GM23338 (cell line): ENCODE results near the gene RTL10. TPM values are rescaled to one million over a fixed set of nuclear protein-coding genes. Genes with fewer than 3 reads are reported as not detected.

ENCODE experiments used
- ATAC-seq: fragments of 200-7000 bp; cut with Tn5 transposase; 3 replicates; pipeline ENCODE4 v1.9.1; 2020
- DNase-seq: peaks from one replicate; pipeline ENCODE4 v3.0.0-alpha.2; 2015; ENCODE audit warnings: low spot score
- H2AFZ ChIP-seq: fragments of 200-600 bp; sonication (generic); 2 replicates; pipeline ENCODE4 v1.8.0; 2016; ENCODE audit warnings: antibody characterized with exemption, mild to moderate bottlenecking, moderate library complexity
- H3F3A ChIP-seq: fragments of 200-600 bp; sonication (generic); replicated peaks from 2 replicates; pipeline ENCODE4 v1.8.0; 2017; ENCODE audit warnings: antibody characterized with exemption, mixed run types, low read depth
- H3K27ac ChIP-seq: fragments of 200-600 bp; sonication (generic); 2 replicates; pipeline ENCODE4 v1.6.1; 2016; ENCODE audit warnings: low read depth
- H3K27me3 ChIP-seq: fragments of 200-600 bp; sonication (generic); 2 replicates; pipeline ENCODE4 v1.8.0; 2016; ENCODE audit warnings: mild to moderate bottlenecking, mixed run types, moderate library complexity; ENCODE audit not compliant: insufficient read depth
- H3K36me3 ChIP-seq: fragments of 200-600 bp; sonication (generic); 2 replicates; pipeline ENCODE4 v1.8.0; 2016; ENCODE audit warnings: mild to moderate bottlenecking; ENCODE audit not compliant: insufficient read depth
- H3K4me1 ChIP-seq: fragments of 200-600 bp; sonication (generic); 2 replicates; pipeline ENCODE4 v1.8.0; 2016; ENCODE audit warnings: mild to moderate bottlenecking, moderate library complexity; ENCODE audit not compliant: insufficient read depth
- H3K4me2 ChIP-seq: fragments of 200-600 bp; sonication (generic); 2 replicates; pipeline ENCODE4 v1.7.1; 2017; ENCODE audit warnings: mixed run types
- H3K4me3 ChIP-seq: fragments of 200-600 bp; sonication (generic); 2 replicates; pipeline ENCODE4 v1.6.1; 2016; ENCODE audit warnings: mixed run types
- H3K79me2 ChIP-seq: fragments of 200-600 bp; sonication (generic); replicated peaks from 2 replicates; pipeline ENCODE4 v1.8.0; 2017; ENCODE audit warnings: mild to moderate bottlenecking; ENCODE audit not compliant: insufficient read depth
- H3K9me2 ChIP-seq: fragments of 200-600 bp; sonication (generic); 2 replicates; pipeline ENCODE4 v1.8.0; 2017; ENCODE audit not compliant: insufficient read depth
- H4K20me1 ChIP-seq: fragments of 200-600 bp; sonication (generic); replicated peaks from 2 replicates; pipeline ENCODE4 v1.8.0; 2017; ENCODE audit warnings: mild to moderate bottlenecking; ENCODE audit not compliant: insufficient read depth
- H3K27ac Mint-ChIP-seq: 2 replicates; pipeline ENCODE4 v1.8.0; 2020; ENCODE audit warnings: inconsistent platforms, mild to moderate bottlenecking, moderate library complexity, mixed read lengths
- H3K27me3 Mint-ChIP-seq: 3 replicates; pipeline ENCODE4 v1.8.0; 2022; ENCODE audit warnings: low read depth, mild to moderate bottlenecking, moderate library complexity, mixed read lengths, inconsistent platforms; ENCODE audit not compliant: insufficient read depth, poor library complexity
- H3K36me3 Mint-ChIP-seq: 3 replicates; pipeline ENCODE4 v1.8.0; 2021; ENCODE audit warnings: low read depth, mild to moderate bottlenecking, inconsistent platforms, moderate library complexity, mixed read lengths
- H3K4me1 Mint-ChIP-seq: 3 replicates; pipeline ENCODE4 v1.8.0; 2020; ENCODE audit warnings: mild to moderate bottlenecking, inconsistent platforms, mixed read lengths
- H3K4me3 Mint-ChIP-seq: 3 replicates; pipeline ENCODE4 v1.8.0; 2021; ENCODE audit warnings: moderate library complexity, mild to moderate bottlenecking, inconsistent platforms, mixed read lengths
- H3K9me3 Mint-ChIP-seq: 3 replicates; pipeline ENCODE4 v1.8.0; 2020; ENCODE audit warnings: moderate library complexity, mild to moderate bottlenecking, inconsistent platforms, mixed read lengths
- JUNB ChIP-seq: IDR thresholded peaks from one replicate; pipeline ENCODE4 v1.6.1; 2016; ENCODE audit warnings: antibody characterized with exemption; ENCODE audit not compliant: unreplicated experiment
- STAT1 ChIP-seq: IDR thresholded peaks from one replicate; pipeline ENCODE4 v1.6.1; 2016; ENCODE audit warnings: antibody characterized with exemption; ENCODE audit not compliant: unreplicated experiment
- polyA plus RNA-seq: library from polyadenylated mRNA; unstranded; fragments of >200 nt; fragmentation: Nextera tagmentation; extraction: Ambion mirVana; gene quantifications from 2 replicates; pipeline ENCODE4 v1.2.1, GENCODE V29; 2016
- total RNA-seq: library from RNA; depleted of rRNA; stranded (reverse); fragments of >200 nt; shearing (Covaris generic); gene quantifications from 2 replicates; pipeline ENCODE4 v1.2.3, GENCODE V29; 2014
- TF ChIP-seq, protein P1 (sequence below), 2 experiments: fragments of 200-600 bp in 1 of 2; sonication (generic) in 1 of 2; conservative IDR thresholded peaks; 2 replicates each; pipeline versions ENCODE4 v1.5.1 to v1.6.1; 2016 to 2017; ENCODE audit warnings: antibody characterized with exemption in 2 of 2, low read depth in 2 of 2, mild to moderate bottlenecking in 2 of 2, moderate library complexity in 1 of 2
- TF ChIP-seq, protein P2 (sequence below): IDR thresholded peaks from one replicate; pipeline ENCODE4 v1.6.1; 2018; ENCODE audit warnings: antibody characterized with exemption; ENCODE audit not compliant: unreplicated experiment

Gene RTL10
- total and polyA plus RNA-seq, 2 experiments from 2014 or later = 9.4 to 17.4 TPM

DNA sequence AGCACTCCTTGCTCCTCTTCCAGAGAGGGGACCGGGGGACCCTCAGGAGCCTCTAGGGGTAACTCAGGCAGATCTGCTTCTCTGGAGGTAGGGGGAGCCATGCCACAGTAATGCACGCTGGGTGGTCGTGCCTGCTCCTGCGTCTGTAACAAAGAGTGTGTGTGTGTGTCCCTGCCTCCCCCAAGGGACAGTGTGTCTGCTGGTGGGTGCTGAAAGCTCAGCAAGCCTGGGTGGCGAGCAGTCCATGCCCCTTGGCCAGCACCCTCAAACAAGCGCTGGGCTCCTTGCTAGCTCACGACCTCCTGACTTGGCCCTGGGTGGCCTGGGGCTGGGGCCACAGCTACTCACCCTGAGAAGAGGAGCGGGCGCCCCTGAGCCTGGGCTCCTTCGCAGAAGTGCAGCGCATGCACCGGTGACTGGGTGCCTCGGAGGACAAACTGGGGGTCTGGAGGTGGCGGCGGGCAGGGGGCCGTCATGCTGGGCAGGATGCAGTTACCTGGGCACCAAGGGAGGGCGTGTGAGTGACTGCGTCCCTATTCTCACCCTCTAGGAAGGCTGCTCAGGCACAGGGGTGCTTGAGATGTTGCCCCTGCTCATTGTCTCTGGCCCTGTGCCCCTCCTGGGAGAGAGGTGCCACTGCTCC is 33.7 kb downstream of the RTL10 start:
- no peaks in the 10 kb centered on the region for H4K20me1 ChIP-seq
- no peak overlapping the region for H3K27ac Mint-ChIP-seq
- no peaks in the 10 kb centered on the region for H3K27me3 ChIP-seq
- H3K36me3 Mint-ChIP-seq = no peaks in the 10 kb centered on the region
- H3K27me3 Mint-ChIP-seq = peaks cover 4% of the 10 kb centered on the region
- no peak overlapping the region for H3K27ac ChIP-seq
- peaks cover 5% of the 10 kb centered on the region; the same call in 2 of the 3 replicates for H3K4me1 Mint-ChIP-seq
- TF ChIP-seq, protein P1, sequence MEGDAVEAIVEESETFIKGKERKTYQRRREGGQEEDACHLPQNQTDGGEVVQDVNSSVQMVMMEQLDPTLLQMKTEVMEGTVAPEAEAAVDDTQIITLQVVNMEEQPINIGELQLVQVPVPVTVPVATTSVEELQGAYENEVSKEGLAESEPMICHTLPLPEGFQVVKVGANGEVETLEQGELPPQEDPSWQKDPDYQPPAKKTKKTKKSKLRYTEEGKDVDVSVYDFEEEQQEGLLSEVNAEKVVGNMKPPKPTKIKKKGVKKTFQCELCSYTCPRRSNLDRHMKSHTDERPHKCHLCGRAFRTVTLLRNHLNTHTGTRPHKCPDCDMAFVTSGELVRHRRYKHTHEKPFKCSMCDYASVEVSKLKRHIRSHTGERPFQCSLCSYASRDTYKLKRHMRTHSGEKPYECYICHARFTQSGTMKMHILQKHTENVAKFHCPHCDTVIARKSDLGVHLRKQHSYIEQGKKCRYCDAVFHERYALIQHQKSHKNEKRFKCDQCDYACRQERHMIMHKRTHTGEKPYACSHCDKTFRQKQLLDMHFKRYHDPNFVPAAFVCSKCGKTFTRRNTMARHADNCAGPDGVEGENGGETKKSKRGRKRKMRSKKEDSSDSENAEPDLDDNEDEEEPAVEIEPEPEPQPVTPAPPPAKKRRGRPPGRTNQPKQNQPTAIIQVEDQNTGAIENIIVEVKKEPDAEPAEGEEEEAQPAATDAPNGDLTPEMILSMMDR (conservative IDR thresholded peaks at IDR 0.05; ENCODE audit: low read depth in 2 of 2) = peak; percentile 30 to 58; a peak in 3 of 4 replicates
- TF ChIP-seq, protein P2, sequence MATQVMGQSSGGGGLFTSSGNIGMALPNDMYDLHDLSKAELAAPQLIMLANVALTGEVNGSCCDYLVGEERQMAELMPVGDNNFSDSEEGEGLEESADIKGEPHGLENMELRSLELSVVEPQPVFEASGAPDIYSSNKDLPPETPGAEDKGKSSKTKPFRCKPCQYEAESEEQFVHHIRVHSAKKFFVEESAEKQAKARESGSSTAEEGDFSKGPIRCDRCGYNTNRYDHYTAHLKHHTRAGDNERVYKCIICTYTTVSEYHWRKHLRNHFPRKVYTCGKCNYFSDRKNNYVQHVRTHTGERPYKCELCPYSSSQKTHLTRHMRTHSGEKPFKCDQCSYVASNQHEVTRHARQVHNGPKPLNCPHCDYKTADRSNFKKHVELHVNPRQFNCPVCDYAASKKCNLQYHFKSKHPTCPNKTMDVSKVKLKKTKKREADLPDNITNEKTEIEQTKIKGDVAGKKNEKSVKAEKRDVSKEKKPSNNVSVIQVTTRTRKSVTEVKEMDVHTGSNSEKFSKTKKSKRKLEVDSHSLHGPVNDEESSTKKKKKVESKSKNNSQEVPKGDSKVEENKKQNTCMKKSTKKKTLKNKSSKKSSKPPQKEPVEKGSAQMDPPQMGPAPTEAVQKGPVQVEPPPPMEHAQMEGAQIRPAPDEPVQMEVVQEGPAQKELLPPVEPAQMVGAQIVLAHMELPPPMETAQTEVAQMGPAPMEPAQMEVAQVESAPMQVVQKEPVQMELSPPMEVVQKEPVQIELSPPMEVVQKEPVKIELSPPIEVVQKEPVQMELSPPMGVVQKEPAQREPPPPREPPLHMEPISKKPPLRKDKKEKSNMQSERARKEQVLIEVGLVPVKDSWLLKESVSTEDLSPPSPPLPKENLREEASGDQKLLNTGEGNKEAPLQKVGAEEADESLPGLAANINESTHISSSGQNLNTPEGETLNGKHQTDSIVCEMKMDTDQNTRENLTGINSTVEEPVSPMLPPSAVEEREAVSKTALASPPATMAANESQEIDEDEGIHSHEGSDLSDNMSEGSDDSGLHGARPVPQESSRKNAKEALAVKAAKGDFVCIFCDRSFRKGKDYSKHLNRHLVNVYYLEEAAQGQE = no peak
- H3K9me3 Mint-ChIP-seq = no peaks in the 10 kb centered on the region; the same call in 2 of the 3 replicates
- no peak overlapping the region for H3K4me3 ChIP-seq
- H3K4me2 ChIP-seq = no peak overlapping the region
- ATAC-seq (peak; percentile 70), DNase-seq (peak; percentile 47)
- no peaks in the 10 kb centered on the region for H3K36me3 ChIP-seq
- no peaks in the 10 kb centered on the region for H3K79me2 ChIP-seq
- H2AFZ ChIP-seq = no peak overlapping the region
- no peak overlapping the region for H3K4me3 Mint-ChIP-seq
- no peaks in the 10 kb centered on the region for H3K4me1 ChIP-seq
- H3F3A ChIP-seq = no peaks in the 10 kb centered on the region
- H3K9me2 ChIP-seq = no peaks in the 10 kb centered on the region

DNA sequence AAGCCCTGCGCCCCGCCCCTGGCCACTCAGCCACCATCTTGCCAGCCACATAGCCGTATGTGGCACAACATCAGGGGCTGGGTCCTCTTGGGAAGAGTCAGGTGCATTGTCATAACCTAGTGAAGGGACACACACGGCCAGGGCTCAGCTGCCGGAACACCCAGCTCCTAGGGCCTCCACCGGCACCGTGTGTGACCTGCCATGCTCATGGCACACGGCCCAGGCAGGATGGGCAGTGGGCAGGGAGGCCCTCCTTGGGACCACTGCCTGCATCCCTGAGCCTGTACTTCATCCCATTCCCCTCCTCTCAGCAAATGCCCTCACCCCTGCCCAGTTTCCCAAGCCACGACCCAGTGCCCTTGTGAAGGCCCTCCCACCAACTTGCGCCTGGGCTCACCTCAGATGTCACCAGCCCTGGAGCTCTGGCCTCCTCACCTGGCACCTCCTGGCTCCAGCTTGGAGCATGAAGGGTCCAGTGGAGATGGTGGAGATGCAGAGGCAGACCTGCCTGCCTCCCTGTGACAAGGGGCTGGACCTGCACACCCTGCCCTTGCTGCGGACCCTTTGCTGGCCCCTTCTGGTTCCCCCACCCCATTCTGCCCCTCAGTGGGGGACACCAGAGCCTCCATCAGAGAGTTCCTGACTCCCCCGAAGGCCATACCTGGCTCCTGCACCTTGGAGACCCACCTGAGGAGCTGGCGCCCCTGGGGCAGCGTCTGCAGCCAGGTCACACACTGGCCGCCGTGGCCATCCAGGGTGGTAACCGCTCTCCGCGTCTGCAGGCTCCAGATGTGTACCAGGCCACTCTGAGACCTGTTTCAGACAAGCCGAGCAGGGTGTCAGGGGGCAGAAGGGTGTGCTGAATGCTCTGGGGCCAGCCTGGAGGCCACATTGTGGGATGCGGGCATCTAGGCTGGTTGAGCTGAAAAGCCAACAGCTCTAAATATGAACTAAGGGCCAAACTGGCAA is 34.5 kb downstream of the RTL10 start:
- no peak overlapping the region for H3K4me3 ChIP-seq
- no peak overlapping the region for H3K4me2 ChIP-seq
- H3K27me3 ChIP-seq = no peaks in the 10 kb centered on the region
- H3K9me2 ChIP-seq = no peaks in the 10 kb centered on the region
- Mint-ChIP-seq H3K27ac (no peak overlapping the region), H3K27me3 (peaks cover 7% of the 10 kb centered on the region), H3K36me3 (no peaks in the 10 kb centered on the region), H3K4me1 (peaks cover 5% of the 10 kb centered on the region; the same call in 2 of the 3 replicates), H3K4me3 (no peak overlapping the region), H3K9me3 (no peaks in the 10 kb centered on the region; the same call in 2 of the 3 replicates)
- H3K27ac ChIP-seq = no peak overlapping the region
- H3K36me3 ChIP-seq = no peaks in the 10 kb centered on the region
- H3K4me1 ChIP-seq = no peaks in the 10 kb centered on the region
- TF ChIP-seq STAT1 (no peak), JUNB (no peak)
- H3F3A ChIP-seq = no peaks in the 10 kb centered on the region
- no peaks in the 10 kb centered on the region for H4K20me1 ChIP-seq
- DNase-seq (no peak), ATAC-seq (no peak)
- H2AFZ ChIP-seq = no peak overlapping the region
- no peaks in the 10 kb centered on the region for H3K79me2 ChIP-seq
